ENCODE results near the gene RNF181. TPM values are rescaled to one million over a fixed set of nuclear protein-coding genes. Genes with fewer than 3 reads are reported as not detected.

Gene RNF181
- total RNA-seq, 1 donor from 2014 or later: 71.2 TPM

Other genes with a start within 250 kb of the RNF181 start
- 42.8 TPM for gene RETSAT, start 241.2 kb upstream of the RNF181 start, total RNA-seq
- 29.6 TPM for gene ELMOD3, start 241.0 kb upstream of the RNF181 start, total RNA-seq
- gene CAPG, start 185.4 kb upstream of the RNF181 start, total RNA-seq: 60.7 TPM
- gene SH2D6, start 177.0 kb upstream of the RNF181 start, total RNA-seq: 0.40 TPM
- 168 TPM for gene MAT2A, start 56.6 kb upstream of the RNF181 start, total RNA-seq
- gene GGCX, start 34.3 kb upstream of the RNF181 start, total RNA-seq: 36.6 TPM
- 31.1 TPM for gene VAMP8, start 18.2 kb upstream of the RNF181 start, total RNA-seq
- 71.2 TPM for gene VAMP5, start 11.3 kb upstream of the RNF181 start, total RNA-seq
- gene TMEM150A, start 7.0 kb downstream of the RNF181 start, total RNA-seq: 15.8 TPM
- gene C2orf68, start 16.3 kb downstream of the RNF181 start, total RNA-seq: 41.6 TPM
- gene USP39, start 20.4 kb downstream of the RNF181 start, total RNA-seq: 34.2 TPM
- 6.1 TPM for gene SFTPB, start 72.5 kb downstream of the RNF181 start, total RNA-seq
- gene GNLY, start 98.6 kb downstream of the RNF181 start, total RNA-seq: 8.4 TPM
- 57.2 TPM for gene ATOH8, start 158.2 kb downstream of the RNF181 start, total RNA-seq

All from sciatic nerve (tissue), 1 donor.